ENCODE measurements around the gene BTK. TPM values are rescaled to one million over a fixed set of nuclear protein-coding genes. Genes with fewer than 3 reads are reported as not detected.

Gene BTK
- total RNA-seq, 2 donors from 2014 or later: 7.7 to 9.5 TPM

- DNase-seq (ENCODE audit: low spot score) (no peak), ATAC-seq (ENCODE audit: insufficient number of reproducible peaks, low FRiP score, low read depth) (no peak)
- TF ChIP-seq CTCF (IDR thresholded peaks at IDR 0.05): no peak
- H3K4me1 ChIP-seq (ENCODE audit: control insufficient read depth in 1 of 2, low read depth in 2 of 2): no peaks in the 10 kb centered on the region
- H3K27ac ChIP-seq: no peak overlapping the region
- no peak overlapping the region for H3K4me3 ChIP-seq
- H3K36me3 ChIP-seq: no peaks in the 10 kb centered on the region
- H3K9me3 ChIP-seq: no peaks in the 10 kb centered on the region
- no peaks in the 10 kb centered on the region for H3K27me3 ChIP-seq (replicated peaks; ENCODE audit: insufficient read depth)
Measured at GRCh38 chrX:101399825-101400224, 13.8 kb upstream of the BTK start.

GRCh38 chrX:101398694-101399093, 12.7 kb upstream of the BTK start:
- no peaks in the 10 kb centered on the region for H3K27me3 ChIP-seq (replicated peaks; ENCODE audit: insufficient read depth)
- H3K9me3 ChIP-seq: no peaks in the 10 kb centered on the region
- no peaks in the 10 kb centered on the region for H3K4me1 ChIP-seq (ENCODE audit: control insufficient read depth in 1 of 2, low read depth in 2 of 2)
- H3K27ac ChIP-seq: no peak overlapping the region
- H3K4me3 ChIP-seq: no peak overlapping the region
- DNase-seq (ENCODE audit: low spot score) (no peak), ATAC-seq (ENCODE audit: insufficient number of reproducible peaks, low FRiP score, low read depth) (no peak)
- H3K36me3 ChIP-seq: no peaks in the 10 kb centered on the region
- no peak for TF ChIP-seq CTCF (IDR thresholded peaks at IDR 0.05)

- H3K9me3 ChIP-seq: no peaks in the 10 kb centered on the region
- no peaks in the 10 kb centered on the region for H3K4me1 ChIP-seq (ENCODE audit: control insufficient read depth in 1 of 2, low read depth in 2 of 2)
- no peaks in the 10 kb centered on the region for H3K36me3 ChIP-seq
- no peak for ATAC-seq (ENCODE audit: insufficient number of reproducible peaks, low FRiP score, low read depth)
- H3K27ac ChIP-seq: no peak overlapping the region
- H3K4me3 ChIP-seq: no peak overlapping the region
- no peak for DNase-seq (ENCODE audit: low spot score)
- no peak for TF ChIP-seq CTCF (IDR thresholded peaks at IDR 0.05)
- H3K27me3 ChIP-seq (replicated peaks; ENCODE audit: insufficient read depth): no peaks in the 10 kb centered on the region
Measured at GRCh38 chrX:101397779-101398178, 11.8 kb upstream of the BTK start.

GRCh38 chrX:101395789-101396188, 9.8 kb upstream of the BTK start:
- Histone ChIP-seq H3K27me3 (replicated peaks; ENCODE audit: insufficient read depth) (no peaks in the 10 kb centered on the region), H3K4me1 (ENCODE audit: control insufficient read depth in 1 of 2, low read depth in 2 of 2) (peaks cover 4 to 7% of the 10 kb centered on the region in 2 donors), H3K4me3 (no peak overlapping the region), H3K27ac (no peak overlapping the region), H3K36me3 (no peaks in the 10 kb centered on the region), H3K9me3 (no peaks in the 10 kb centered on the region)
- no peak for DNase-seq (ENCODE audit: low spot score)
- ATAC-seq (ENCODE audit: insufficient number of reproducible peaks, low FRiP score, low read depth): no peak
- no peak for TF ChIP-seq CTCF (IDR thresholded peaks at IDR 0.05)

GRCh38 chrX:101394372-101394771, 8.4 kb upstream of the BTK start:
- H3K27me3 ChIP-seq (replicated peaks; ENCODE audit: insufficient read depth): no peaks in the 10 kb centered on the region
- no peak overlapping the region for H3K4me3 ChIP-seq
- no peak for TF ChIP-seq CTCF (IDR thresholded peaks at IDR 0.05)
- peaks cover 4 to 7% of the 10 kb centered on the region in 2 donors for H3K4me1 ChIP-seq (ENCODE audit: control insufficient read depth in 1 of 2, low read depth in 2 of 2)
- DNase-seq (ENCODE audit: low spot score) (no peak), ATAC-seq (ENCODE audit: insufficient number of reproducible peaks, low FRiP score, low read depth) (no peak)
- H3K9me3 ChIP-seq: no peaks in the 10 kb centered on the region
- no peak overlapping the region for H3K27ac ChIP-seq
- no peaks in the 10 kb centered on the region for H3K36me3 ChIP-seq

Measured in thoracic aorta (tissue), 2 donors.